GOT3 (cell line): ENCODE measurements around the gene SSC5D.
"Not testable (repeated sequence)": the region's sequence is repeated elsewhere in the genome, so short reads cannot be mapped to it uniquely, and the experiment has no call there.

Experiments
- DNase-seq: peaks from one replicate; lab custom pipeline; 2025; ENCODE audit warnings: mixed read lengths; lab: John Stamatoyannopoulos, UW

The SSC5D gene

GRCh38 chr19:55487924-55488687 is at the start of gene SSC5D:
Gene SSC5D (plus strand): TSS chr19:55488436. CDS start chr19:55488590, 154 bp downstream.
- DNase-seq, result no peak

GRCh38 chr19:55439052-55439451 is 49.2 kb upstream of the SSC5D start:
- DNase-seq, result no peak

GRCh38 chr19:55440411-55441105 is 47.7 kb upstream of the SSC5D start:
- no peak for DNase-seq

- no peak for DNase-seq
These were observed 46.9 kb upstream of the SSC5D start for GRCh38 chr19:55441319-55441691.

GRCh38 chr19:55441692-55442321 is 46.4 kb upstream of the SSC5D start:
- DNase-seq, result no peak

- no peak for DNase-seq
These were observed 45.8 kb upstream of the SSC5D start for GRCh38 chr19:55442372-55442961.

GRCh38 chr19:55443045-55443823 is 45.0 kb upstream of the SSC5D start, which contains the start of gene SHISA7:
Gene SHISA7 (minus strand): TSS chr19:55443300. CDS start chr19:55442863, 437 bp downstream.
- DNase-seq, result no peak

GRCh38 chr19:55443824-55444480 is 44.3 kb upstream of the SSC5D start:
- no peak for DNase-seq

- DNase-seq, result no peak
These were observed 43.6 kb upstream of the SSC5D start for GRCh38 chr19:55444646-55445045.

GRCh38 chr19:55446060-55446459 is 42.2 kb upstream of the SSC5D start:
- no peak for DNase-seq

- DNase-seq, result peak; percentile 20
These were observed 40.6 kb upstream of the SSC5D start for GRCh38 chr19:55447421-55448174.

GRCh38 chr19:55448175-55448490 is 40.1 kb upstream of the SSC5D start:
- DNase-seq, result not testable (repeated sequence)

- no peak for DNase-seq
These were observed 38.8 kb upstream of the SSC5D start for GRCh38 chr19:55449469-55449868.

- no peak for DNase-seq
These were observed 36.9 kb upstream of the SSC5D start for GRCh38 chr19:55451163-55451964.

GRCh38 chr19:55451965-55452748 is 36.1 kb upstream of the SSC5D start:
- DNase-seq, result no peak

GRCh38 chr19:55452749-55453346 is 35.4 kb upstream of the SSC5D start:
- DNase-seq, result no peak

GRCh38 chr19:55453511-55454260 is 34.5 kb upstream of the SSC5D start:
- DNase-seq, result no peak

GRCh38 chr19:55454787-55455243 is 33.4 kb upstream of the SSC5D start:
- no peak for DNase-seq
